GM12874 (cell line): ENCODE measurements around the gene SH3BP4.

Experiments
- CTCF ChIP-seq: IDR thresholded peaks from 2 replicates; pipeline ENCODE4 v1.5.1; 2011; ENCODE audit warnings: low read depth, mild to moderate bottlenecking, control low read depth, low read length, moderate library complexity; ENCODE audit not compliant: insufficient read depth

SH3BP4 gene

DNA sequence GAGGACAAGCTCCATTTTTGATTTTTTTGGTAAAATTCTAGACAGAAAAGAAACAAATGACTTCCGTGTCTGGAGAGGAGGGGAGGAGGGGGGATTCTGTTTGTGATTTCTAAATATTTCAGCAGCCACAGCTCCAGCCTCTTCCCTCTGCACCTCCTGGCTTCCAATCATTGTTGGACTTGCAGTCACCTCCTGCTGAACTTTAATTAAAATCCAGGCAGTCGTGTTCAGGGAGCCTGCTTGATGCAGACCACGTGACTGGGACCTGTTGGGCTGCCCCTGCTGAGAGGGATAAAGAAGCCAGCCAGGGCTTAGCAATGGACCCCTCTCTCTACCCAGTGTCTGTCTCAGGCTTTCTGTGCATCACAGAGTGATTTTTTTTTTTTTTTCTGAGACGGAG, 115.1 kb downstream of the SH3BP4 start:
- TF ChIP-seq CTCF, result no peak

GRCh38 chr2:235068701-235069100, 116.9 kb downstream of the SH3BP4 start:
- TF ChIP-seq CTCF, result no peak

GRCh38 chr2:235070063-235070706, 118.4 kb downstream of the SH3BP4 start:
- no peak for TF ChIP-seq CTCF

DNA sequence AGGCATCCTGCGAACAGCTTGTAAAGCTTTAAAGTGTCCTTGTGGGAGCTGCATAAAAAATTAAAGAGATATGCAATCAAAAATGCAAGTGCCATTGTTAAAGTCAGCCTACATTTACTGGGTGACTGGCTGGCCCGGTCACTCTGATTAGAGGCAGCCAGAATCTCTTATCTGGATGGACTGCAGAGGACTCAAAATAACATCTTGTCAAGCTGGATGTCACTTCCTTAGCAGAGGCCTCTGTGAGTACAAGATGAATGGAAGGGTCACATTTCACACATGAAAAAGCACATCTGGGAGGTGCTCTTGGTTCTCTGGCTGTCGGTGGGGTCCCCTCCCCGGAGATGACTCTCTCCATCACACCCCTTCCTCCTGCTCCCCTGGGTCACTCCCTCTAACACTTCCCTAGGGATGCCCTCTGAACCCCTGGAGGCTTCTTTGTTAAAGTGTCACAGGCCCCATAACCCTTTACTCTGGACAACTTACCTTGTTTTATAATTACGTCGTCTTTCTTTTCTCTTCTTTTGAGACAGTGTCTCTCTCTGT, 122.1 kb downstream of the SH3BP4 start:
- TF ChIP-seq CTCF, result no peak

- TF ChIP-seq CTCF, result no peak
Measured at GRCh38 chr2:235077046-235077445, 125.2 kb downstream of the SH3BP4 start.

GRCh38 chr2:235078182-235078581, 126.4 kb downstream of the SH3BP4 start:
- no peak for TF ChIP-seq CTCF

DNA sequence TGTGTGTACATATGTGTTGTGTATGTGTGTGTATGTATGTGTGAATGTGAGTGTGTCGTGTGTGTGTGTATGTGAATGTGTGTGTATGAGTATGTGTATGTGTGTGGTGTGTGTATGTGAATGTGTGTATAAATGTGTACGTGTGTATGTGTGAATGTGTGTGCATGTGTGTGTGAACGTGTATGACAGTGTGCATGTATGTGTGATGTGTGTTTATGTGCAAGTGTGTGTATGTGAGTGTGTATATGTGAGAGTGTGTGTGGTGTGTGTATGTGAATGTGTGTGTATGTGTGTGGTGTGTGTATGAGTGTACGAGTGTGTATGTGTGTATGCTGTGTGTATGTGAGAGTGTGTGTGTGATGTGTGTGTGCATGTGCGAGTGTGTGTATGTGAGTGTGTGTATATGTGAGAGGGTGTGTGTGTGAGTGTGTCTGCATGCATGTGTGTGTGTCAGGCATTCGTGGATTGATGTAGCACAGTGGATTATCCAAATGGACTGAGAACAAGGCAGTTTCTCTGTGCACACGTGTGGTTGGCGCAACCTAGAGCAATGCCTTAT, 127.2 kb downstream of the SH3BP4 start:
- no peak for TF ChIP-seq CTCF
